SK-N-MC (cell line): ENCODE data around the gene PDXK.

ENCODE experiments used
- EZH2 ChIP-seq: fragments of 200-600 bp; sonication (generic); IDR thresholded peaks from one replicate; pipeline ENCODE4 v1.6.1; 2017; ENCODE audit warnings: antibody characterized with exemption
- FOXP2 ChIP-seq: optimal IDR thresholded peaks from 2 replicates; pipeline ENCODE3; 2011; ENCODE audit warnings: mild to moderate bottlenecking, moderate library complexity; ENCODE audit not compliant: insufficient read depth; ENCODE audit errors: extremely low read length, control extremely low read depth
- POLR2AphosphoS5 ChIP-seq: IDR thresholded peaks from 2 replicates; pipeline ENCODE4 v1.6.1; 2012; ENCODE audit warnings: mild to moderate bottlenecking, low read depth, low read length, borderline replicate concordance

DNA sequence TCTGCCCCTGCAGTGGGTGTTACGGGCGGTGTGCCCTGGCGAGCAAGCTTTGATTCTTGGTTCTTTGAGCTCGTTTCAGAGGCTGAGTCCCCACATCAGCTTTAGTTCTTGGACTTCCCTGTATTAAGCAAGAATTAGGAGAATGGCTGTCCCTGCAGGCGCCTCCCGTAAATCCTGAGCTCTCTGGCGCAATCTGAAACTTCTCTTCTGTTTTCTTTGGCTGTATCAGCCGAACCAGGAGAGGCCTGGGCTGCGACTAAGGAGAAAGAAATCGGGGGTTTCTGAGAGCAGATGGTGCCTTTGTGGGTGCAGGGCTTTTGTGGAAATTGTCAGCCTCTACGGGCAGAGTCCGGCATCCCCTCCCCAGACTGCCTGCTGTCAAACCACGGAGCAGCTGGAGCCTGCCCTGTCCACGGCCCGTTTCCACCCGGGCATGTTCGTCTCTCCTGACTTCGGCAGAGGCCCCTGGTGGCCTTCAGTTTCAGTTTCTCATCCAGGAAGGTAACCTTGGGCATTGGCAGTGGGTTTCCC lies 39.2 kb downstream of the PDXK start:
- TF ChIP-seq EZH2 (no peak), POLR2AphosphoS5 (no peak), FOXP2 (no peak)
